ENCODE results near the gene SLC16A6. TPM values are rescaled to one million over a fixed set of nuclear protein-coding genes. Genes with fewer than 3 reads are reported as not detected.
A peak's percentile ranks its signal among the peaks of the same experiment; 100 is the strongest.
"Not testable (repeated sequence)": the region's sequence is repeated elsewhere in the genome, so short reads cannot be mapped to it uniquely, and the experiment has no call there.

The SLC16A6 gene
- total RNA-seq, 1 donor from 2014 or later, result 0.05 TPM

DNA sequence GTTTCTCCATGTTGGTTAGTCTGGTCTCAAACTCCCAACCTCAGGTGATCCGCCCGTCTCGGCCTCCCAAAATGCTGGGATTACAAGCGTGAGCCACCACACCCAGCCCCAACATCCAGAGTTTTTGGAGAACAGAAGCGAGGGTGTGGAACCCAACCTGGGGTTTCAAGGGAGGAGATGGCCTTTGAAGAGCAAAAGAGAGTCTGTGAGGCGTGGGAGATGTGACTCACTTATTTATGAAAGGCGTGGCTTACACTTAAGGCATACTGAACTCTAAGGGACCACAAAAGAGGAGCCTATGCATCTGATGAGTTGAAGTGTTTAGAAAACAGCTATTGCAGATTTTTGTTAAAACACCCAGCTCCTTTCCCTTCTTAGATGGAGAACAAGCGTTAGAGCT lies 19.2 kb upstream of the SLC16A6 start:
- no peak for DNase-seq (ENCODE audit: low read depth)

DNA sequence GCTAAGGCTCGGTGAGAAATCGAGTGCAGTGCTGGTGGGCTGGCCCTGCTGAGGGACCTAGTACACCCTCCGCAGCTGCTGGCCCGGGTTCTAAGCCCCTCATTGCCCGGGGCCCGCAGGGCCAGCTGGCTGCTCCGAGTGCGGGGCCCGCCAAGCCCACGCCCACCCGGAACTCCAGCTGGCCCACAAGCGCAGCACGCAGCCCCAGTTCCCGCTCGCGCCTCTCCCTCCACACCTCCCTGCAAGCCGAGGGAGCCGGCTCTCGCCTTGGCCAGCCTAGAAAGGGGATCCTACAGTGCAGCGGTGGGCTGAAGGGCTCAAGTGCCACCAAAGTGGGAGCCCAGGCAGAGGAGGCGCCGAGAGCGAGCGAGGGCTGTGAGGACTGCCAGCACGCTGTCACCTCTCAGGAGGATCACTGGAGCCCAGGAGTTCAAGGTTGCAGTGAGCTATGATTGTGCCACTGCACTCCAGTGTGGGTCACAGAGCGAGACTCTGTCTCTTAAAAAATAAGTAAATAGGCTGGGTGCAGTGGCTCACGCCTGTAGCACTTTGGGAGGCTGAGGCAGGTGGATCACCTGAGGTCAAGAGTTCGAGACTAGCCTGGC lies 18.2 kb upstream of the SLC16A6 start:
- not testable (repeated sequence) for DNase-seq (ENCODE audit: low read depth)

DNA sequence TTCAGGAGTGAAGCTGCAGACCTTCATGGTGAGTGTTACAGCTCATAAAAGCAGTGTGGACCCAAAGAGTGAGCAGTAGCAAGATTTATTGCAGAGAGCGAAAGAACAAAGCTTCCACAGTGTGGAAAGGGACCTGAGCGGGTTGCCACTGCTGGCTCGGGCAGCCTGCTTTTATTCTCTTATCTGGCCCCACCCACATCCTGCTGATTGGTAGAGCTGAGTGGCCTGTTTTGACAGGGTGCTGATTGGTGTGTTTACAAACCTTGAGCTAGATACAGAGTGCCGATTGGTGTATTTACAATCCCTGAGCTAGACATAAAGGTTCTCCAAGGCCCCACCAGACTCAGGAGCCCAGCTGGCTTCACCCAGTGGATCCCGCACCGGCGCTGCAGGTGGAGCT lies 17.6 kb upstream of the SLC16A6 start:
- not testable (repeated sequence) for DNase-seq (ENCODE audit: low read depth)

DNA sequence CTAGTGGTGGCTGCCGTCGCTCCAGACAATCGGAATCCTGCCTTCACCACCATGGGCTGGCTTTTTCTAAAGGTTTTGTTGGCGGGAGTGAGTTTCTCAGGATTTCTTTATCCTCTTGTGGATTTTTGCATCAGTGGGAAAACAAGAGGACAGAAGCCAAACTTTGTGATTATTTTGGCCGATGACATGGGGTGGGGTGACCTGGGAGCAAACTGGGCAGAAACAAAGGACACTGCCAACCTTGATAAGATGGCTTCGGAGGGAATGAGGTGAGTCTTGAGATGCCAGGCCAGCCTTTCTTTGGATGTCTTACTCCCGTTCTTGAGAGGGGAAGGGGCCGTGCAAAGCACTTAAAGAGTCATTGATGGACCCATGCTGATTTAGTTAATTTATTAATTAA lies 16.5 kb upstream of the SLC16A6 start:
- no peak for DNase-seq (ENCODE audit: low read depth)

DNA sequence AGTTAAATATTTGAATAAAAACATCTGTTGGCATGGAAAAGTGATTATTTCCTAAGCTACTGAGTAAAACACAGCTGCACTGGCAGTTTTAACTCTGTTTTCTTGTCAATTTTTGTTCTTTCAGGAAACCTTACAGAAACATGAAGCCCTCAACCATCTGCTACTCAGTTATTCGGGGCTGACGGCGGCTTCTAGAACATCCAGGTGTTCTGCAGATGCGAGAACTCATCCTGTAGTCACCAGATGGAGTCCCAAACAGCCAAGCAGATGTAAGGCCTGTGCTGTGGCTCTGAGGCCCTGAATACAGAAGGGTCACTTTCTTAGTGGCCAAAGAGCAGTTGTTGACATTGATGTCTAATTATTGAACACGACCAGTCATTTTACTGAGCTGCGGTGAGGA lies 15.9 kb upstream of the SLC16A6 start:
- DNase-seq (ENCODE audit: low read depth), result no peak

DNA sequence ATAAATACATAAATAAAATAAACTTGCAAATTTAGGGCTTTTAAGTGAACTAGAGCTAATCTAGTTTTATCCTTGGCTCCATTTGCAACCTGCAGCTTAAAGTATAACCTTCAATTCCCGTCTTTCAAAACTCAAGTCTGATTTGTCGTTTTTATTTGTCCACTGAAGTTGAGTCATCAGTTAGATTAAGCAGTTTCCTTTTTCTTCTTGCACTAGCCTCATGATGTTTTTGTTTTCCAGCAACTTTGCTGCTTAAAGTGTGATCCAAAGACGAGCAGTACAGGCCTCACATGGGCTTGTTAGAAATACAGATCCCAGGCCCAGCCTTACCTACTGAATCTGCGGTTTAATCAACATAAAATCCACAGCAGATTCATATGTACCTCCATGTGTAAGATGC lies 14.2 kb upstream of the SLC16A6 start:
- peak; percentile 78 for DNase-seq (ENCODE audit: low read depth)

DNA sequence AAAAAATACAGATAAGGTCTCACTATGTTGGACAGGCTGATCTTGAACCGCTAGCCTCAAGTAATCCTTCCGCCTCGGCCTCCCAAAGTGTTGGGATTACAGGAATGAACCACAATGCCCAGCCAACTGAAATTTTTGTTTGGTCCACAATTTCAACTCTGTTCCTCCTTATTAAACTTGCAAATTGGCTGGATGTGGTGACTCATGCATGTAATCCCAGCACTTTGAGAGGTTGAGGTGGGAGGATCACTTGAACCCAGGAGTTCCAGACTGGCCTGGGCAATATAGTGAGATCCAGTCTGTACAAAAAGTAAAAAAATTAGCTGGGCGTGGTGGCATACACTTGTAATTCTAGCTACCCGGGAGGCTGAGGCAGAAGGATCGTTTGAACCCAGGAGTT lies 13.8 kb upstream of the SLC16A6 start:
- DNase-seq (ENCODE audit: low read depth), result peak; percentile 44

DNA sequence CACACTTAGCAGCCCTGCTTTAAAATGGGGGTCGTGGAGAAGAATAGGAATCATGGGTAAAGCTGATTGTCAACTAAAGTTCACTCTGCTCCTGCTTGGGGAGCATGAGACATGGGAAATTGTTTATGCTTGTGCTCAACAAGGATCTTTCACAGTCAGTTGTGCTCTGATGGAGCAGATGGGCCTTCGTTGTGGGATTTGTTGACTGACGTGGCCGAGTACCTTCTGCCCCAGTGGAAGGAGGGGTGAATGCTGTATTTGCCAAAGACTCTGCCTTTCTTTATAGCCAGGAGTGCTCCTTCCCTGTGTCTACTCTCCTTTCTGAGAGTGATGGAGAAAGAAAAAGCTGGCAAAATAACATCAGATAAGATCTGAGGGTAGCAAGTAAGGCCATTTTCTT lies 11.7 kb upstream of the SLC16A6 start:
- DNase-seq (ENCODE audit: low read depth), result no peak

DNA sequence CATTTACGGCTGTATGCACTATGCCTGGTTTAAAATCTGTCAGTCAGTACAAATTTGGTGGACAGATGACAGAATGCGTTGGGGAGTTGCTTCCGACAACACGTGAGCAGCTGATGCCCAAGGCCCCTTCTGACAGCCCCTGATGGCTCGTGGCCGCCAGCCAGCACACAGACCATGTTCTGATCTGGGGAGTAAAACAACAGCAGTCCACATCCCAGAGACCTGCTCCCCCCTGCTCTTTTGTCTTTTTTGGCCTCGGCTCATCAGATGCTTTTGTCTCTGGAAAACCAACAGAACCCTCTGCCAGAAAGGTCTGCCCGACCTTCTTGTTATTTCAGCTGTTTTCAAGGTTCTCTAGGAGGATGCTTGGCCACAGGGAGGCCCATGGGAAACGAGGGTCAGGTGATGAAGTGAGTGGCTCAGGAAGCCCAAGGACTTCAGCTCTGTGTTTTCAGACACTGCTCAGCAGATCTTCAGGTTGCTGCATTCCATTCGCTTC lies 11.2 kb upstream of the SLC16A6 start:
- no peak for DNase-seq (ENCODE audit: low read depth)

DNA sequence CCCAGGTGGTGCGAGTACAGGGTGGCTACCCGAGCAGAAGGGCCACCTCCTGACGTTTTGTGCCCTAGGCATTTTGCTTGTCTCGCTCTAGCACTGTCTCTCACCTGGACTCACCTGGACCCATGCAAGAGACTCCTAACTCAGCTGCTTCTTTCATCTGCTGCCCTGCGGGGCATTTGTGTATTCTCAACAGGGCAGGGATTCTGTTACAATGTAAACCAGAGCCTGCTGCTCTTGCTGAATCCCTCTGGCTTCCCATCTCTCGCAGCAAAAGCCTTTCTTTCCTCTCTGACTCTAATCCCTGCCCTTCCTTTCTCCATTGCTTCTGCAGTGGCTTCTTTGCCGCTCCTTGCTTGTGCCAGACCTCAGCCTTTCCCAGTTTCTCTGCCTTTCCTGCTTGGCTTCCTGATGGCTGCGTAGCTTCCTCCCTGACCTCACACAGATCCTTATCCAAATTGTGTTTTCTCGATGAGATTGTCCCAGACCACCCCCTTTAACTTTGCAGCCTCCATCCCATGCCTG lies 10.6 kb upstream of the SLC16A6 start:
- no peak for DNase-seq (ENCODE audit: low read depth)

DNA sequence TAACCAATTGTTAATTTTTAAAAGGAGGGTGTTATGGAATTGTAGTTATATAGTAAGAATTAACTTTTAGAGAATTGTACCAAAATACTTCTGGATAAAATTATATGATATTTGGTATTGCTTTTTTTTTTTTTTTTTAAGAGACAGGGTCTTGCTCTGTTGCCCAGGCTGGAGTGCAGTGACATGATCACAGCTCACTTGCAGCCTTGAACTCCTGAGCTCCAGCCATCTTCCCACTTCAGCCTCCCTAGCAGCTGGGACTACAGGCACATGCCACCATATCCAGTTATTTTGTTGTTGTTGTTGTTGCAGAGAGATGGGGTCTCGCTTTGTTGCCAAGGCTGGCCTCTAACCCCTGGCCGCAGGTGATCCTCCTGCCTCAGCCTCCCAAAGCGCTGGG lies 8.9 kb upstream of the SLC16A6 start:
- DNase-seq (ENCODE audit: low read depth), result no peak

DNA sequence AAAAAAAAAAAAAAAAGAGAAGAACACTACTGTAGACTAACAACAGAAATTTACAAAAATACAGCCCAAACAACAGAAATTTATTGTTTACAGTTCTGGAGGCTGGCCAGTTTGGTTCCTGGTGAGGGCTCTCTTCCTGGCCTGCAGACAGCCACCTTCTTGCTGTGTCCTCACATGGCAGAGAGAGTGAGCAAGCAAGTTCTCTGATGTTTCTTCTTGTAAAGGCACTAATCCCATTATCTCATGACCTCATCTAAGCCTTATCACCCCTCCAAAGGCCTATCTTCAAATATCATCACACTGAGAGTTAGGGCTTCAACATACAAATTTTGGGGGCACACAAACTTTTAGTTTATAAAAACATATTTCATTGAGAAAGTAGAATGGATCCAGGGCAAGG lies 7.7 kb upstream of the SLC16A6 start:
- DNase-seq (ENCODE audit: low read depth), result no peak

DNA sequence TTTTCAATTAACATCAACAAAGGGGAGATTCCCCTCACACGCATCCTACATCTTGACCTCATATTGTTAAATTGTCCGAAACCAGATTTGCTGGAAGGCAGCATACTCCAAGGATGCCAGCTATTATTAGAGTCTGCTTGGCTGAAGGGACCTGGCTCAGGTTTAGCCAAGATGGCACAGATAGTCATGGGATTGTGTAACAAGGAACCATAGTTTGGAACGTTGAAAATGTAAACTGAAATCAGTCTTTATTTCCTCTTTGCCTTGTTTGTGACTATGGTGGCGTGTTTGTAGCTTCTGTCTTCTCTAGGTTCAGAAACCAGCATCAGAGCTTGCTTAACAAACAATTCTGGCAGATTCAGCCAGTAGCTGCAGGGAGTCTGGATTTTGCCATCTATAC lies 6.3 kb upstream of the SLC16A6 start:
- DNase-seq (ENCODE audit: low read depth), result no peak

DNA sequence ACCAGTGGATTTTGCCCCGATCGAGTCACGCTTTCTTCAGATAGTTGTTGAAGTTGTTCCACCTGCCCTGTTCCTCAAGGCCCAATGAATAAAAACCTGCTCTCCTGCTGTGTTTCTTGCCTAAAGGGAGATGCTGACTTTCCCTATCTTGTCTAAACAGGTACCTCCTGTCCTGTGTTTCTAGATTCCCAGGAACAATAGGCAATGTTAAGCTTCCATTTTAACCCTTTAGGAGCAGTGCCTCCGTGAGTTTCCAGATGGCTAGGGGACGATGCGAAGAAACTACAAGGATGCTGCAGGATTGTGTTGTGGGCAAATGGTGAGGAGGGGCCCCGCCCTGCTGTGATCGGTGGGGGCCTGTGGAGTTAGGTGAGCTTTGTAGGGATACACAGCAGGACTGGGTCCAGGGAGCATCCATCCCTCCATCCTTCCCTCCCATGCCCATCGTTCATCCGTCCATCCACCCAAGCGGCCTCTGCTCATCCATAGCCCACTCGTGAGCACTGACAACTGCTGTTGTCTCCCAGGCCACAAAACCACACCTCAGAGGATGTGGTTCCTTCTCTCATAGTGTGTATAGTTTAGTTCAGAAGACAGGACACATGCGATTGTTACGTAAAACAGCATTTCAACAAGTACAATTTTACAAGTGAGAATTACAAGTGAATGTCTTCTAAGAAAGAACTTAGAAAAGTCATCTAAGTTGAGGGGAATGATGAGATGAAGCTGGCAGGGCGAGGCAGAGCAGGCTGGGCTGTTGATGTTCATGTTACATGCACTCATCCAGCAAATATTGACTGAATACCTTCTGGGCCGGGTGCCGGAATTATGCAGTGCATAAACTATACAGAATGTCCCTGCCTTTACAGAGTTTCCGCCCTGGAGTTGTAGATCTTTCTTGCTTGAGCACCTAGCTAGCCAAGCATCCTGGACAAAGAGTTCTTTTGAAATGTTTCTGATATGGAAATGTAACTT lies 5.6 kb upstream of the SLC16A6 start:
- DNase-seq (ENCODE audit: low read depth), result no peak

DNA sequence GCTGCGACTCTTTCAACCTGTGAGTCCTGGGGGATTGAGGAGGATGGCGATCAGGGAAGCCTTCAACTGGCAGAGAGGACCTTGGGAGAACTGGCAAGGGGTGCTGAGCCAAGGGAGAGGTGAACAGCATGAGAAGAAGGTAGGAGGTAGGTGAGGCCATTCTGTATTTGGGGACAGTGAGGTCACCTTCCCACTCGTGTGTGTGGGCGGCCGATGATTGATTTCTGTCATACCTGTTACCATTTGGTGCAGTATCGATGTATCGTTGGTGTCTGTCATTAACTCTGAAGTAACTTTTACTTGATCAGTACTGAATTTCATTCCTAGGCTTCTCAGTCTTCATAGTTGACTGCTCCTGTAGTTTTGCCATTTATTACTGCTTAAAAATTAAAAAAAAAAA lies 4.2 kb upstream of the SLC16A6 start:
- DNase-seq (ENCODE audit: low read depth), result no peak

DNA sequence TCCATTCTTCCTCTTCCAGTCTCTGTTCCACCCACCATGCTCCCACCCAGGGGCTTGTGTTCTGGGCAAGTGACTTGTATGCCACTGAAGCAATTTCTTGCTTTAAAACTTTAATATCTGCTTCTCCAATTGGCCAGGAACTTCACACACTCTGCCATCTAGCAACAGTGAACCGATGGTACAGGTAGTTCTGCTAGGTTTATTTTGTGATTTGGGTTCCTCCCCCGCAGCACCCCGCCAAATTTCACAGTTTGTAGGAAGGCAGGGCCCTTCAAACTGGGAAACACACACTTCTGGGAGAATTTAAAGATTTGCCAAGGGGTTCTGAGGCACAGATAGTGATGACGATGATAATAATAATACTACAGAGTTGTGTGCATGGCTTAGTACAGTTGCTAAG lies 3.7 kb upstream of the SLC16A6 start:
- no peak for DNase-seq (ENCODE audit: low read depth)

DNA sequence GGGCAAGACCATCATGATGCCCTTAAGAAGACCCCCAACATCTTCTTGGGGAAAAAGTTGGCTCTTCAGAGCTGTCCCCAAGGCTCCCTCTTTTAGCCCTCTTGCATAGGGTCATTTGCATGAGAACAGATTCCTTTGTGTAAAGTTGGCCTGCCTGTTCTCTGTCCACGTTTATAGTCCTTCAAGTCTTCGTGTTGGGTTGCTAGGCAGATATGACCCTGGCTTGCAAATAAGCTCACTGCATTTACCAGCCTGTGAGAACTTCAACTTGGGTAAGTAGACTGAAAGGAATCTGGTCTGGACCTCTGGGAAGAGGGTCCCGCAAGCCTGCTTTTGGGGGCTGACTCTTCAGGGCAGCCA lies 3.2 kb upstream of the SLC16A6 start:
- no peak for DNase-seq (ENCODE audit: low read depth)

DNA sequence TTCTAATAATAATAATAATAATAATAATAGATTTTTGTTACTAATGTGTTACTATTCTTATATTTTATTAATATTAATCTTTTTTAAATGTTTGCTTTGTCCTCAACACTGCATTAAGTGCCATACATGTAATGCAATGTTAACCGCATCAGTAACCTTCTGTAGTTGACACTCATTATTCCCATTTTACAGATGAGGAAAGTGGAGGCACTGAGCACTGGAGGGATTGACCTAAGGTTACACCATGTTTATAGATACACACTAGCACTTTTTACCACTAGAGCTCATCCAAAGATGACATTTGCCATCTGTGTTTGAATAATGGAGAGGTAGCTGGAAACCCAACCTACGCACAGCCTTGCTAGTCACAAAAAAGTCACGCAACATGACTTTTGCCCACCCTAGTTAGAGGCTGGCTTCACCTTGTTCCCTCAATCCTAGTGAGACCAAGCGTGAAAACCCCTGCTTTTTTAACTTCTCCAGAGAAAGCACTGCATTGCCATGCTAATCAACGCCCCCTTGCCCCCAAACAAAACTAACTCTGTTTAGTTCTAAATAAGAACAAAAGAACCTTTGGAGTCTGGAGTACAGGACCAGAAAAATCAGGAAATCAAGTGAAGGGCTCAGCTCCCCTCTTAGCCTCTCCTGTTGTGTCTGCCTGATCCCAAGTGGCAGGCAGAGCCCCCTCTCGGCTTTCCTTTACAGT lies 2.7 kb upstream of the SLC16A6 start:
- DNase-seq (ENCODE audit: low read depth), result no peak

DNA sequence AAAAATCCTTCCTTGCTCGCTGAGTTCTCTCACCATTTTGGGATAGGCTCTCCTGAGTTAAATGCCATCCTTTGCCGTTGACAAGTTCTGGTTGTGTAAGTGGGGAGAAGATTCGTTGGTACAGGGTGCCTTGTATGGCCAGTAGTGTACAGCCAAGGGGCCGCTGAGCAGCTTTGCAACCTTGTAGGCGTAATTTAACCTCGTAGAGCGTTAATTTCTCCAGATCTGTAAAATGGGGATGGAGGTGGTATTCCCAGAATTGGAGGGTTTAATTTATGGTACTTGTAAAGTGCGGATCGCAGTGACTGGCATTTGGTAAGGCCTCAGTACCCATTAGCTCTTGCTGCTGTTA lies 1.7 kb upstream of the SLC16A6 start:
- no peak for DNase-seq (ENCODE audit: low read depth)

DNA sequence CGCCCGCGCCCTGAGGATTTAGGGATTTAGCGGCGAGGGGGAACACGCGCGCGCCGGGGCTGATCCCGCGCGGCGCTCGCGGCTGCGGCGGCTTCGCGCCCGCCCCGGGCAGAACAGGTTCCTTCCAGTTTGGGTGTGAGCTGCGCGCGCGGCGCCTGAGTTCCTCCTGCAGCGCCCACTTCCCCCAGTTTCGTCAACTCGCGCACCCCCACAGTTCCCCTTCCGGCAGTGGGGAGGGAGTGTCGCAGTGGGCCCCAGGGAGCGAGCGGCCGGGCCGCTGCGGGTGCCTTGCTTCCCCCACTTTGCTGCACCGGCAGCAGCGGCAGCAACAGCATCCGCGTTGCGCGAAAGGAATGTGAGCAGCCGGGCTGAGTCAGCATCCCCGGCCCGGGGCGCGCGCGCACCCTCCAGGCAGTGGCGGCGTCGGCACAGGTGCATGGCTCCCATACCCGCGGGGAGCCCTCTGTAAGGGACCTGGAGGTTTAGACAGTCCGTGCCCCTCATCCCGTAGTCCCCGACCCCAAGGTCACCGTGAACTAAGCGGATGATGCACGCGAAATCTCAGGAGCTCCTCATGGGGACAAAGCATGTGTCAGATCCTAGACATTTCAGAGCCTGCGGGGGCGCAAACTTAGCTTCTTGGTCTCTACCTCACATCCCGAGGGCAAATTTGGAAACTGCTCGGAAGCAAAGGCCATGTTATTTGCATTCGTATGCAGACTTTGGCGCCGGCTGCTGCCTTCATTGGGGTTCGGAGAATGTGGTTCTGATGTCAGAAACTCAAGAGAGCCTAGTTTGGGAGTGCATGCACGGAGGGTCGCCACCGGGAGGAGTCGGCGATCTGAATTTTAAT lies 1.1 kb upstream of the SLC16A6 start:
- DNase-seq (ENCODE audit: low read depth), result no peak

DNA sequence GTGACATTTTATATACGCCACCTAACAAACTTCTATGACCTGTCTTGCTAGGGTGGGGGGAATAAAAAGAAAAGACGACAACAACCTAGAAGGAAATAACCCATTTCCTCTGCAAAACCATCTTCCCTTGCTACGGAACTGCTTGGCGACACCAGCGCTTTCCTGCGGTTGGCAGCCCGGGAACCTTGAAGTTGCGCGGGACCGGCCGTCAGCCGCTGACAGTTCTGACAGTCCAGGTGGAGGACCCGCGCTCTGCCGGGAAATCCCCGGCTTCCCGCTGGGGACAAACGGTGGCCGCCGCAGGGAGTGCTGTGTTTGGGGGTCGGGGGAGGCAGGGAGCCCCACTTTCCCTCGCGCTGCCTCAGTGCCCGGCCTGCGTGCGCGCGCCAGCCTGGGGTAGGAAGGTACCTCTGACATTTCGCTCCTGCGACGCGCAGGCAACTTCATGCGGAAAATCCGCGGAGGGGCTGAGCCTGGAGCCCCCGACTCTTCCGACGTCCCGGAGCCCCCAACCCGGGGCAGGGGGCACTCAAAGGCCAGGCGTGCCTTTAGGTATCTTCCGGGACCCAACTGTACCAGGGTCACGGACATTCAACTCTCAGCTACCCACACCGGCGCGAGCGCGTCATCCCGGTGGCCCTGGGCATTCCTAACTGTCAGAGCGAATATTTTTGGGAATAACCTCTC lies 516 bp downstream of the SLC16A6 start:
- no peak for DNase-seq (ENCODE audit: low read depth)

All from renal cortical epithelial cell (primary cell).